Measurements from ENCODE around the gene TMEM19.
"Not testable (repeated sequence)": the region's sequence is repeated elsewhere in the genome, so short reads cannot be mapped to it uniquely, and the experiment has no call there.

Gene TMEM19

DNA sequence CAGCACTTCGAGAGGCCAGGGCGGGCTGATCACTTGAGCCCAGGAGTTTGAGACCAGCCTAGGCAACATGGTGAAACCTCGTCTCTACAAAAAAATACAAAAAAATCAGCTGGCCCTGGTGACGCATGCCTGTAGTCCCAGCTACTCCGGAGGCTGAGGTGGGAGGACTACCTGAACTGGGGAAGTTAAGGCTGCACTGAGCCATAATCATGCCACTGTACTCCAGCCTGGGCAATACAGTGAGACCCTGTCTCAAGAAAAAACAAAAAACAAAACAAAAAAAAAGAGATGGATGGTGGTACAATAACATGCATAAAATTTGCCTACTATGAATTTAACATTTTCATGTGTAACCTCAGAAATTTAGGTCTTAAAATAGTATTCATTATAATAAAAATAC, 19.6 kb upstream of the TMEM19 start:
- no peak for DNase-seq (ENCODE audit: low read depth)

DNA sequence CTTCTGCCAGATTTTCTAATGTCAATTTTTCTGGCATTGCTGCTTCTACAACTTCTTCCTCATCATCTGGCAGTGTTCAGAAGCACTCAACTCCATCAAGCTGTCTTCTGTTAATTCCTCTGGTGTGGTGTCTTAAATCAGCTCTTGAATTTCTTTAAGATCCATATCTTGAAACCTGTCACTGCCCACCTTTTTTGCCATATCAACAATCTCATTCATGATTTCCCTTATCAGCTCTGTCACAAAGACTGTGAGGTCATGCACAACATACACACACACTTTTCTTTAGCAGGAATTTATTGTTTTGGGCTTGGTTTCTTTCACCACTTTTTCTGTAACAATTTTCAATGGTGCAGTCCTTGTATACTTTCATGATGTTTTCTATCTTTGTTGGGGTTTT, 14.6 kb upstream of the TMEM19 start:
- DNase-seq (ENCODE audit: low read depth), result no peak

DNA sequence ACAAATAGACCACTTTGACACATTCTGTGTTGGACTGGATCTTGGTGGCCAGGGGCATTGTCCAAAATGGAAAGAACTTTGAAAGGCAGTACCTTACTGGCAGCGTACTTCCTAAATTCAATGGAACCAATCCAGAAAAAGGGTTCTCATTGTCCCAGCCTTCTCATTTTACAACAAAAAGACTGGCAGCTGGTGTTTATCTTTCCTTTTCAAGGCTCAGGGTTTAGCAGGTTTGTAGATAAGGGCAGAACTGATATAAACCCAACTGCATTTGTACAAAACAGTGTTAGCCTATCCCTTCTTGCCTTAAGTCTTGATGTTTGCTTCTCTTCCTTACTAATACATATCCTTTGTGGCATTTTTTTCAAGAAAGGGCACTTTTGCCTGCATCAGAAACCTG, 14.1 kb upstream of the TMEM19 start:
- DNase-seq (ENCODE audit: low read depth), result no peak

DNA sequence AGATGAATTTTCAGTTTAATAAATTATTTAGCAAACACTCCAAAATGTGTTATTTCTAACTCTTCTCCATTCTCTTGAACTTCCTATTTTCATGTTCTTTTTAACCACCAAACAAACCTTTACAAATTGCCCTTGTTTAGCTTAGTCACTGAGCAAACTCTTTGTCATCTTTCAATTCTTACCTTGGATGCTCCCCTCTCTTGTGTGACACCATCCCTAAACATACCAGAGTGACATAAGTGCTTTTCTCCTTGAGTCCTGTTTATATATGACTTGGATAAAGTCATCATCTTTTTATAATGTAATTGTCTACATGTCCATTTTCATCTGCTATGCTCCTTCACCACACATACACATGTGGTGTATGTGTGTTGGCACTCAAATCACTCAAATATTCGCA, 3.4 kb upstream of the TMEM19 start:
- no peak for DNase-seq (ENCODE audit: low read depth)

DNA sequence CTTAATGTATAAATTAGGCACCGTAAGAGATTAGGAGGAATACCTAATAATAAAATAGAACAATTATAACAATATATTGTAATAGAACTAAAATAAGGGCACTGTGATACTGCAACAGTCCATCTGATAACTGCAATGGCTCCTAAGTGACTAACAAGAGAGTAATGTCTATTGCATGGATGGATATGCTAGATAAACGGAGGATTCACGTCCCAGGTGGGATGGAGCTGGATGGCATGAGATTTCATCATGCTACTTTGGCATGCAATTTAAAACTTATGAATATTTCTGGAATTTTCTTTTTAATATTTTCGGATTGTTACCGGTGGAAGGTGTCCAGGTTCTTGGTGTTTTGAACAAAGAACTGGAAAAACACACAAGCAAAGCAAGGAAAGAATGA, 2.2 kb upstream of the TMEM19 start:
- DNase-seq (ENCODE audit: low read depth), result no peak

DNA sequence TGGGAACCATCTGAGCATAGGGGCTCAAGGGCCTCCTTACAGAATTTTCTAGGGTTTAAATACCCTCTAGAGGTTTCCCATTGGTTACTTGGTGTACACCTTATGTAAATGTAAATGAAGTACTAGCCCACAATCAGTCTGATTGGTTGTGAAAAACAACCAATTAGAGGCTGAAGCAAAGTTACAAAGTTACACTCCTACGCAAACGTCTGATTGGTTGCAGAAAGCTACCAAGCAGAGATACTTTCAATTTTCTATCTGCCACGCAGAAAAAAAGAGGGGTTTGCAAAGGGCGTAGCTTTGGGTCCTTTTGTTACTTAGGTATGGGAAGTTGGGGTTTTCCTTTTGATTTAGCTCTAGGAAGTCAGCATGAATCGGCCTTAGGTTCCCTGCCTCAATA, 1.8 kb upstream of the TMEM19 start:
- DNase-seq (ENCODE audit: low read depth), result no peak

DNA sequence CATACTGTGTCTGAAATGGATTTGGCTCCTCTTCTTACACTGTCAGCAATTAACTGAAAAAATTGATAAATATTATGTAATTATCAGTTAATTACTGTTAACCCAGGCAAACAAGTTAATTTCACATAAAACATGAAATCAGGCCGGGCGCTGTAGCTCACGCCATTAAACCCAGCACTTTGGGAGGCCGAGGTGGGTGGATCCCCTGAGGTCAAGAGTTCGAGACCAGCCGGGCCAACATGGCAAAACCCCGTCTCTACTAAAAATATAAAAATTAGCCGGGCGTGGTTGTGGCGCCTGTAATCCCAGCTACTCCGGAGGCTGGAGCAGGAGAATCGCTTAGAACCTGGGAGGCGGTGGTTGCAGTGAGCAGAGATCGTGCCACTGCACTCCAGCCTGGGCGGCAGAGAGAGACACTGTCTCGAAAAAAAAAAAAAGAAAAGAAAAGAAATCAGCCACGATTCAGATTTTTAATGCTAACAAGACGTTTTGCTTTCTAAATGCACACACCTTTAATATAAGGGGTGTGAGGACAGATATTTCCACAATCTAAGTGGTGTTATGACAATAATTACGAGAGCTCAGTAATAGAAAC, 473 bp upstream of the TMEM19 start:
- DNase-seq (ENCODE audit: low read depth), result no peak

DNA sequence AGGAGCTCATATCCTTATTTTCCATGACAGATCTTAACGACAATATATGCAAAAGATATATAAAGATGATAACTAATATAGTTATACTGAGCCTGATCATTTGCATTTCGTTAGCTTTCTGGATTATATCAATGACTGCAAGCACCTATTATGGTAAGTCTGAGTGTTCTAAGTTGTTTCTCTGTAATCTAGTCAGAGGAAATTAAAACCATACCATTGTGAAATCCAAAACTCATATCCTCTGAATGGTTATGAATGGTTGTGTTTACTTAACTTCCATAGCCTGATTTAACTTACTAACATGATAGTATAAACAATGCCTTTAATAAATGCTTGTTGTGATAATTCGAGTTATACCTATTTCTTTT, 760 bp downstream of the TMEM19 start:
- DNase-seq (ENCODE audit: low read depth), result no peak

DNA sequence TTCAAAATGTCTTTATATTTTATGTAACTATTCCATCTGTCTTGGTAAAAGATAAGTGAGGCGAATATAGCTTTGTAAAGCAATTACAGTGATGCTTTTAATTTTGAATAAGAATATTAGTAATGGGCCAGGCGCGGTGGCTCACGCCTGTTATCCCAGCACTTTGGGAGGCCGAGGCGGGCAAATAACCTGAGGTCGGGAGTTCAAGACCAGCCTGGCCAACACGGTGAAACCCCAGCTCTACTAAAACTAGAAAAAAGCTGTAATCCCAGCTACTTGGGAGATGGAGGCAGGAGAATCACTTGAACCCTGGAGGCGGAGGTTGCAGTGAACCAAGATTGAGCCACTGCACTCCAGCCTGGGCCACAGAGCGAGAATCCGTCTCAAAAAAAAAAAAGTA, 1.3 kb downstream of the TMEM19 start:
- not testable (repeated sequence) for DNase-seq (ENCODE audit: low read depth)

DNA sequence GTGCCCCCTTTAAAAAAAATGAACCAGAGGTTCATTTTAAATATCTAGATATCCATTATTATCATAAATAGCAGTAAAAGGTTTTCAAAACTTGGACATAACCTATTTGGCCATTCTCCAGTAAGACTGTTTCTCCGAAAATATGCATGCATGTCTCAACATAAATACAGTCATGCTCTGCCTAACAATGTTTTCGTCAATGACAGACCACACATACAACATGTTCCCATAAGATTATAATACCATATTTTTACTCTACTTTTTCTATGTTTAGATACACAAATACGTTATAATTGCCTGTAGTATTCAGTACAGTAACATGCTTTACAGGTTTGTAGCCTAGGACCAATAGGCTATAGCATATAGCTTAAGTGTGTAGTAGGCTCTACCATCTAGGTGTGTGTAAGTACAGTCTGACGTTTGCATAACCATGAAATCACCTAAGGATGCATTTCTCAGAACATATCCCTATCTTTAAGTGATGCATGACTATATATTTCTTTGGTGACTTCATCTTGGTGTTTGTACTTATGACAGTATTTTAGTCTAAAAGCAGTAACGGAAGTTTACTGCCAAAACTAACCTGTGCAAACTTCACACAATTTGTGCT, 3.2 kb downstream of the TMEM19 start:
- DNase-seq (ENCODE audit: low read depth), result no peak

DNA sequence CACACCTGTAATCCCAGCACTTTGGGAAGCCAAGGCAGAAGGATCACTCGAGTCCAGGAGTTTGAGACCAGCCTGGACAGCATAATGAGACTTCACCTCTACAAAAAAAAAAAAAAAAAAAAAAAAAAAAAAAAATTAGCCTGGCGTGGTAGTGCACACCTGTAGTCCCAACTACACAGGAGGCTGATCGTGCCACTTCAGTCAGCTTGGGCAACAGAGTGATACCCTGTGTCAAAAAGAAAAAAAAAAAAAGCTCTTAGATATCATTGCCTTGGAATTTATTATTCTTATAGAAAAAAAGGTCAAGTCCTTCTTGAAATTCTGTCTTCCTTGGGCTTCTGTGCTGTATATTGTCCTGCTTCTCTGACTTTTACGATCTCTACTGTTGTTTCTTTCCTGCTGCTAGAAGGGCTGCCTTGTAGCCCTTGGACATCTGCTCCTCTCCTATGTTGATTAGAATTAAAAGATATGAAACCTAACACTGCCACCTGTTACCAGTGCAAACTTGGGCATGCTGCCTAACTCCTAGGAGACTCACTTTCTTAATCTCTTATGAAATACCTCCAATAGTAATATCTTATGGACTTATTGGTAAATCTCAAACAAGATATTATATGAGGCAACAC, 5.7 kb downstream of the TMEM19 start:
- DNase-seq (ENCODE audit: low read depth), result no peak

DNA sequence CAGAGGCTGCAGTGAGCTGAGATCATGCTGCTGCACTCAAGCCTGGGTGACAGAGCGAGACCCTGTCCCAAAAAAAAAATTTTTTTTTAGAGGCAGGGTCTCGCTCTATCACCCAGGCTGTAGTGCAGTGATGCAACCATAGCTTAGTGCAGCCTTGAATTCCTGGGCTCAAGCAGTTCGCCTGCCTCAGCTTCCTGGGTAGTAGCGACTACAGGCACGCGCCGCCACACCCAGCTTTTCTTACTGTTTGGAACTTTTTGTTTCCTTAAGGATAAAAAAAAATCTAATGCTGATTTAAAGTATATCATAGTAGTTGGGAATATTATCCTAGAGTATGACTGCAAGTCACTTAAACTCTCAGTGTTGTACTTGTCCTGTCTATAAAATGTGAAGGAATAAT, 7.2 kb downstream of the TMEM19 start:
- DNase-seq (ENCODE audit: low read depth), result no peak

DNA sequence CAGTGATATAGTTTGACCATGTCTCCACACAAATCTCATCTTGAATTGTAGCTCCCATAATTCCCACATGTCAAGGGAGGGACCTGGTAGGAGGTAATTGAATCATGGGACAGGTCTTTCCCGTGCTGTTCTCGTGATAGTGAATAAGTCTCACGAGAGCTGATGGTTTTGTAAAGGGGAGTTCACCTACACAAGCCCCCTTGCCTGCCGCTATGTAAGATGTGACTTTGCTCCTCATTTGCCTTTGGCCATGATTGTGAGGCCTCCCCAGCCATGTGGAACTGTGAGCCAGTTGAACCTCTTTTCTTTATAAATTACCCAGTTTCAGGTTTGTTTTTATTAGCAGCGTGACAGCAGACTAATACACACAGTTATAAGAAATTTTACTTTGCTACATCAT, 7.8 kb downstream of the TMEM19 start:
- DNase-seq (ENCODE audit: low read depth), result not testable (repeated sequence)

DNA sequence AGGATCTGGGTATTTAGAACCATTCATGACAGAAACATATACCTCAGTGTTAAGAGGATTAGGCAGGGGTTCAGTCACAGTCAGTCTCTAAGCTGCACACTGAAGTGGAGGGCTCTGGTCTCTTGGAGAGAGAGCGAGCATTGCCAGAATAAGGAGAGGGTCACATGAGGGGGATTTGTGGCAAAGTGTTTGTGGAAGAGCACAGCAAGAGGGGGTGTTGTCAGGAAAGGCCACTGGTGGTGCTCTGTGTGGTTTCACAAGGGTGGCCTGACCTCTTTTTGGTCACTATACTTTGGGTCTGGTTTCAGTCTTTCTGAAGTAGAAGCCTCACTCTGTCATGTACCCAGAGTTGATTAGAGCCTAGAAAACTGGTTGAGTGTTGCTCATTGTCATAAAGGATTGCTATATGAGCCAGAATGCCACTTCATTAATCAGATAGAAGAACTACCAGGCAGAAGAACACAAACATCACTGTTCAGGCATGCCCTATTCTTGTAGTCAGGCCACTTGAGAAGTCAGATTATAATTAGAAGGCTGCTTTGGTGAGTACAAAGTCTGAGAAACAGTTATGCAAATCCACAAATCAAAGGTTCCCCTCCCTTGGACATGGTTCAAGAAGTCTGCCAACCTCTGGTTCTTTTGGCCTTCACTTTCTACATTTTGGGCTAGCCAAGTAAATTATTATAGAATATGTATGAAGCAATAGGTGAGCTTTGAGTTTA, 8.4 kb downstream of the TMEM19 start:
- DNase-seq (ENCODE audit: low read depth), result no peak

DNA sequence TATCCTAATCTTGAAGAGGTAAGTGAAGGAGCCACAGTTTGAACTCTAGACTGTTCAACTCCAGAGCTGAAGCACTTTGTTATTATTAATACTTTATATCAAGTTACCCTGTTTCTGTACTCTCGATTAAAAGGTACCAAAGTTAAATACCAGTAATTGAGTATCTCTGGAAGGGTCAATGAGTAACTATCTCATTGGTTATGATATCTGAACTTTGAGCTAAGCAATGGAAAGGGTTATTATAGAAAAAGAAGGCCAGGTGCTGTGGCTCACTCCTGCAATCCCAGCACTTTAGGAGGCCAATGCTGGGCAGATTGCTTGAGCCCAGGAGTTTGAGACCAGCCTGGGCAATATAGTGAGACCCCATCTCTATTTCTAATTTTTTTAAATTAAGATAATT, 9.9 kb downstream of the TMEM19 start:
- DNase-seq (ENCODE audit: low read depth), result no peak

DNA sequence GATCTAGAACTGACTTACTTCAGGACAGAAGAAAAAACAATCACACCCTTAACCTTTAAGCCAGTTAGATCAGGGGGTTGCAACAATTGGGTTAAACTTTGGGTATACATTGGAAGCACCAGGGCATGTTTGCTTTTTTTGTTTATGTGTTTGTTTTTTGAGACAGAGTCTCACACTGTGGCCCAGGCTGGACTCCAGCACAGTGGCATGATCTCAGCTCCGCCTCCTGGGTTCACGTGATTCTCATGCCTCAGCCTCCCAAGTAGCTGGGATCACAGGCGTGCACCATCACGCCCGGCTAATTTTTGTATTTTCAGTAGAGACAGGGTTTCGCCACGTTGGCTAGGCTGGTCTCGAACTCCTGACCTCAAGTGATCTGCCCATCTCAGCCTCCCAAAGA, 16.3 kb downstream of the TMEM19 start:
- not testable (repeated sequence) for DNase-seq (ENCODE audit: low read depth)

DNA sequence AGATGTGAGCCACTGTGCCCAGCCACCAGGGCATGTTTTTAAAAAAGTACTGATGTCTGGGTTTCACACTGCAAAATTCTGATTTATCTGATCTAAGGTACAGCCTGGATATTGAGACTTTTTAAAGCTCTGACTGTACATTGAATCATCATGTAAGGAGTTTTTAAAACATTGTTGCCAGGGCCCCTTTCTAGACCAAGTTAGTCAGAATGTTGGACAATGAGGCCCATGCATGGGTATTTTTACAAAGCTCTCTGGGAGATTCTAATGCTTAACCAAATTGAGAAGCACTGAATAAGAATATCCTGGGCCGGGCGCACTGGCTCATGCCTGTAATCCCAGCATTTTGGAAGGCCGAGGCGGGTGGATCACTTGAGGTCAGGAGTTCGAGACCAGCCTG, 16.7 kb downstream of the TMEM19 start:
- DNase-seq (ENCODE audit: low read depth), result no peak

DNA sequence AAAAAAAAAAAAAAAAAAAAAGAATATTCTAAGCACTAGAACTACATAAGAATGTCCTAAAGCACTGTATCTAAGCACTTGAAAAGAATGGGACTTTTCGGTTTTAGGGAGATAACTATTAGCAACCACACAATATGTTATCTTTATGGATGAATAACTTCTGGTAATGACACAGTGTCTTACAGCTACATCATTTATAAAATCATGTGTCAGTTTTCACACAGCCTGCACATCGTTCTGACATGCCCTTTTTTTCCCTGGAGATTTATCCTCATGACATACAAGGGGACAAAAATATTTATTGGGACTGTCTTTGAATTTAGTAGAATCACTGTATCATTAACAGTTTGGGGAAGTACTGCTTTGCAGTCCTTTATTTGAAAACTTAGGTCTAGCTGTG, 17.3 kb downstream of the TMEM19 start:
- DNase-seq (ENCODE audit: low read depth), result no peak

DNA sequence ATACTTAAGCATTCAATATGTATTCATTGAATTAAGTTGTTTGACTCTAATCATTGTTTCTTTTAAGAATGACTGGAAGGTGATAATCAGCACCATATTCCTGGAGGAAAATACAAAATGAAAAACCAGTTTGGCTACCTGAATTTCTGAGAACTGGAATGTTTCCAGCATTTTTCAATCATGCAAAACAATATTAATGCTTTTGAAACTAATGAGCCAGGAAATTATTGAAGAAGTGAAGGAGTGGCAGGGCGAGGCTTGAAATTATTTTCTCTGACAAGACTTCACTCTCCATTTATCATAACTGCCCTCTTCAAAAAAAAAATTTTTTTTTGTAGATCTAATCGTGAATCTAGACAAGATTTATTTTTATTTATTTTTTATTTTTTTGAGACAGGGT, 19.0 kb downstream of the TMEM19 start:
- no peak for DNase-seq (ENCODE audit: low read depth)

DNA sequence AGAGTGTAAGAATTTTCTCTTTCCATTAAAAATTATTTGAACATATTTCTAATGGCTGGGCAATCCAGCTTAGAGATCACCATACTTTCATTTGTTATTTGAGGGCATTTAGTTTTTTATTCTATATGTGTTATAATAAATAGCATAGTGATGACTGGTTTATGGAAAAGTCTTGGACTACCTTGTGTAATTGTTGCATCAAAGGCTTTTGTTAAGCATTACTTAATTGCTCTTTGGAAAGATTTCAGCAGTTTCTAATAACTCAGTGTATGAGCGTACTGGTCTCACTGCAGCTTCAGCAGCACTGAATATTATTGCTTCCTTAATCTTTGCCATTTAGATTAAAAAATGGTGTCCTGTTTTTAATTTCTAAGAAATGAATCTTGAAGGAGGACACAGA, 22.8 kb downstream of the TMEM19 start:
- DNase-seq (ENCODE audit: low read depth), result no peak

DNA sequence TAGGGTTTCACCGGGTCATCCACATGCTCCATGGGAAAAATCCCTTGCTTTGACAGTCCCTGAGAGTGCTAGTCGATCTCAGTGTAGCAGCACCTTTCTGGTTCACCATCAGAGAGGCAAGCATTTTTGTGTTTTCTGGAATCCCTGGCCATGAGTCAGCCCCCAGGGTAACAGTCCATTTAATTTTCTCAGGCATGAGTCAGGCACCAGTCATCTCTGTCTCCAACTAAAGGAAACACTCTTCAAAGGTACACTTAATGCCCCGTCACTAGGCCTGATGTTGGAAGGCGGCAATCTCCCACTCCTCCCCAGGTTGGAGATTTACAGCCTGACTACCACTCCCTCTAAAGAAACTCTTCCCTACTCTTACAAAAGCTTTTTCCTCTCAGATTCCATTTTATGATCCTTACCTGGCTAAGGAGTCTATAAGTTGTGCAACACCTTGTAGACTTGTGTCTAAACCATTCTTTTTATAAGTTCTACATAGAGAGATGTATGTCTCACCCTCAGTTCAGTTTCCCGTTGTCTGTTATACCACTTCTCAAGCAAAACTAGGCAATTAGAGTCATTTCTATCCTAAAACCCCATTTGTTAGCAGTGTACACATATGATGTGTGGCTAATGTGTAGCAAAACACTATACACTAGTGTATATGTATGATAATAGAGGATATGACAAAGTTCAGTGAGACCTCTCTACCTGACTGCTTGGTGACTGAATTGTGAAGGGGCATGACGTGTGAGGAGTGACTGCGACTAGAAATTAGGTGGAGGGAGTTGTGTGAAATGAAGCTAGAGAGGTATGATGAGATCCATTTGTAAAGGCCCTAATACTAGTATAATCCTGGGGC, 24.6 kb downstream of the TMEM19 start:
- DNase-seq (ENCODE audit: low read depth), result no peak

DNA sequence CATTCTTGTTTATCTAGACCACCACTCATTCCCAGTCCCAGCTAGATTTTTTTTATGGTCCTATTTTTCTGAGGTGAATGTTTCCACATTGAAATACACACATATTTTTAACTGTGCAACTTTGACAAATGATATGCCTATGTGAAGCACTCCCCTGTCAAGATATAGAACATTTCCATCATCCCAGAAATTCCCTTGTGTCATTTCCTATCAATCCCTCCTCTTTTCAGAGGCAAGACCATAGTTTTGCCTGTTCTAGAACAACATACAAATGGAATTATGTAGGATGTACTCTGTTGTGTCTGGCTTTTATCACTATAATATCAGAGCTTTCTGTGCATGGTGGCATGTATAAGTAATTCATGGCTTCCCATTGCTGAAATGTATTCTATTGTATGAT, 32.7 kb downstream of the TMEM19 start:
- no peak for DNase-seq (ENCODE audit: low read depth)

Data from stimulated activated CD4-positive, alpha-beta T cell treated with anti-CD3 and anti-CD28 coated beads, Interleukin-2, amount 100 ng/mL, for 4 hours (primary cell).